Measurements from ENCODE around the gene MCCD1.

MCCD1 gene

GRCh38 chr6:31534521-31535040, 5.8 kb downstream of the MCCD1 start:
- no peak for TF ChIP-seq SCRT2 (tag by site-specific recombination; IDR thresholded peaks at IDR 0.05)
- no peak for TF ChIP-seq ZNF223 (tag by site-specific recombination; IDR thresholded peaks at IDR 0.05)
- TF ChIP-seq ZNF433 (tag by site-specific recombination; IDR thresholded peaks at IDR 0.05; ENCODE audit: low read depth) = no peak
- no peak for TF ChIP-seq ZNF2 (tag by site-specific recombination; IDR thresholded peaks at IDR 0.05)
- TF ChIP-seq ZNF138 (tag by site-specific recombination; IDR thresholded peaks at IDR 0.05; ENCODE audit: borderline replicate concordance) = no peak
- TF ChIP-seq HOXA7 (CRISPR knock-in tag; IDR thresholded peaks at IDR 0.05; ENCODE audit: borderline replicate concordance) = no peak
- TF ChIP-seq YY2 (tag by site-specific recombination; IDR thresholded peaks at IDR 0.05) = no peak
- no peak for TF ChIP-seq ZNF664 (tag by site-specific recombination; IDR thresholded peaks at IDR 0.05)
- no peak for TF ChIP-seq ZSCAN16 (tag by site-specific recombination; IDR thresholded peaks at IDR 0.05)
- TF ChIP-seq ZBTB6 (tag by site-specific recombination; IDR thresholded peaks at IDR 0.05) = no peak
- Histone ChIP-seq H3K9me3 (ENCODE audit: control insufficient read depth, insufficient read depth, low read depth, low read length) (no peaks in the 10 kb centered on the region), H3K4me3 (ENCODE audit: low read depth, low read length) (no peak overlapping the region), H3K4me1 (ENCODE audit: control insufficient read depth, insufficient read depth, low read length) (peaks cover 10% of the 10 kb centered on the region), H3K36me3 (ENCODE audit: control insufficient read depth in 2 of 2, insufficient read depth in 1 of 2, low read length in 2 of 2) (peaks cover 88 to 99% of the 10 kb centered on the region in 2 experiments), H3K27ac (ENCODE audit: extremely low read depth, low read depth, low read length) (no peak overlapping the region)
- CTCF ChIA-PET = interaction anchor here (0.7 to 1.0 kb wide), 2 partner anchors 12 to 14 kb away, joined by 3 read pairs; partner anchors contain the start of gene ATP6V1G2
- POLR2A ChIA-PET = interaction anchor here (2.9 kb wide), 1 partner anchor 8 kb away, joined by 11 read pairs; no protein-coding TSS in a partner anchor

GRCh38 chr6:31535538-31536324, 7.0 kb downstream of the MCCD1 start:
- POLR2A ChIA-PET = interaction anchor here (0.6 to 2.9 kb wide), 2 partner anchors 10 to 205 kb away, joined by 3 to 11 read pairs; no protein-coding TSS in a partner anchor
- Histone ChIP-seq H3K27ac (ENCODE audit: extremely low read depth, low read depth, low read length) (no peak overlapping the region), H3K9me3 (ENCODE audit: control insufficient read depth, insufficient read depth, low read depth, low read length) (no peaks in the 10 kb centered on the region), H3K4me1 (ENCODE audit: control insufficient read depth, insufficient read depth, low read length) (peaks cover 14% of the 10 kb centered on the region), H3K36me3 (ENCODE audit: control insufficient read depth in 2 of 2, insufficient read depth in 1 of 2, low read length in 2 of 2) (peaks cover 93 to 99% of the 10 kb centered on the region in 2 experiments), H3K4me3 (ENCODE audit: low read depth, low read length) (no peak overlapping the region)
- CTCF ChIA-PET = interaction anchor here (0.6 to 1.9 kb wide), 3 partner anchors 43 to 1659 kb away, joined by 3 to 6 read pairs (median 5); no protein-coding TSS in a partner anchor
- no peak for TF ChIP-seq ZBTB26 (tag by site-specific recombination; optimal IDR thresholded peaks at IDR 0.05)
- no peak for TF ChIP-seq ZNF416 (tag by site-specific recombination; IDR thresholded peaks at IDR 0.05)
- no peak for TF ChIP-seq ZNF341 (tag by site-specific recombination; IDR thresholded peaks at IDR 0.05; ENCODE audit: low read depth)
- no peak for TF ChIP-seq GLIS1 (tag by site-specific recombination; IDR thresholded peaks at IDR 0.05)
- no peak for TF ChIP-seq EGR2 (tag by site-specific recombination; IDR thresholded peaks at IDR 0.05; ENCODE audit: low read depth)
- TF ChIP-seq ZFHX2 (tag by site-specific recombination; conservative IDR thresholded peaks at IDR 0.05) = no peak
- TF ChIP-seq ZNF692 (tag by site-specific recombination; IDR thresholded peaks at IDR 0.05) = no peak
- TF ChIP-seq PRDM4 (tag by site-specific recombination; IDR thresholded peaks at IDR 0.05) = no peak
- TF ChIP-seq ZNF350 (tag by site-specific recombination; IDR thresholded peaks at IDR 0.05) = no peak
- TF ChIP-seq ZNF561 (tag by site-specific recombination; IDR thresholded peaks at IDR 0.05; ENCODE audit: borderline replicate concordance) = no peak
- no peak for TF ChIP-seq ZFP3 (tag by site-specific recombination; IDR thresholded peaks at IDR 0.05; ENCODE audit: low read depth)
